Activated CD8-positive, alpha-beta T cell treated with anti-CD3 and anti-CD28 coated beads, Interleukin-2, amount 10 ng/mL, durations not matched to agents 7 days and 5 days (primary cell): ENCODE results near the gene NUB1. TPM values are rescaled to one million over a fixed set of nuclear protein-coding genes. Genes with fewer than 3 reads are reported as not detected.
"Not testable (repeated sequence)": the region's sequence is repeated elsewhere in the genome, so short reads cannot be mapped to it uniquely, and the experiment has no call there.

ENCODE experiments used
- ATAC-seq: fragments of 150-1000 bp; cut with Tn5 transposase; one replicate; pipeline ENCODE4 v1.10.0; 2021; ENCODE audit warnings: moderate library complexity
- CTCF ChIA-PET: fragments of 350-600 bp; sonication (Branson Sonifier 250); formaldehyde crosslinking; loops from one replicate; lab custom pipeline; 2021; ENCODE audit warnings: antibody characterized with exemption; lab: Charles Lee
- POLR2A ChIA-PET: fragments of 350-600 bp; sonication (Branson Sonifier 250); formaldehyde crosslinking; loops from one replicate; lab custom pipeline; 2021; ENCODE audit warnings: antibody characterized with exemption; lab: Charles Lee
- DNase-seq: peaks from one replicate; pipeline ENCODE4 v3.0.0-alpha.2; 2020
- H3K27ac Mint-ChIP-seq: one replicate; pipeline ENCODE4 v1.8.0; 2021; ENCODE audit warnings: mild to moderate bottlenecking, mixed read lengths
- H3K27me3 Mint-ChIP-seq: one replicate; pipeline ENCODE4 v1.8.0; 2021; ENCODE audit warnings: low read depth, mixed read lengths
- H3K36me3 Mint-ChIP-seq: one replicate; pipeline ENCODE4 v1.8.0; 2021; ENCODE audit warnings: low read depth, mixed read lengths
- H3K4me1 Mint-ChIP-seq: one replicate; pipeline ENCODE4 v1.8.0; 2021; ENCODE audit warnings: low read depth, mixed read lengths
- H3K4me3 Mint-ChIP-seq: one replicate; pipeline ENCODE4 v1.8.0; 2021; ENCODE audit warnings: mild to moderate bottlenecking, mixed read lengths
- H3K9me3 Mint-ChIP-seq: one replicate; pipeline ENCODE4 v1.8.0; 2022; ENCODE audit warnings: mixed read lengths; ENCODE audit not compliant: insufficient read depth
- total RNA-seq, 2 experiments: library from RNA; stranded (reverse); gene quantifications; one replicate each; pipeline ENCODE4 v1.2.3, GENCODE V29; 2021

The NUB1 gene
- 10 to 100 TPM; 59.0 to 59.2 TPM for total RNA-seq

- Mint-ChIP-seq H3K36me3 (peaks cover 32% of the 10 kb centered on the region), H3K27ac (peak within 1 kb of the TSS; percentile 84), H3K9me3 (peaks cover 8% of the 10 kb centered on the region), H3K4me1 (peaks cover 31% of the 10 kb centered on the region), H3K4me3 (peak within 1 kb of the TSS; percentile 83), H3K27me3 (no peaks in the 10 kb centered on the region)
- peak; percentile 92 for DNase-seq
- ChIA-PET CTCF (interaction anchor here (0.9 to 7.8 kb wide), 8 partner anchors 9 to 107 kb away, joined by 3 to 108 read pairs (median 6); no protein-coding TSS in a partner anchor), POLR2A (interaction anchor here (0.6 to 4.8 kb wide), 8 partner anchors 10 to 541 kb away, joined by 3 to 58 read pairs (median 3); partner anchors contain the start of genes ABCB8, ABCF2 and TMEM176A)
- peak; percentile 80 for ATAC-seq
Measured at GRCh38 chr7:151341357-151342101, at the start of gene NUB1. Gene NUB1, plus strand, starts transcription at chr7:151341812. Its CDS starts 3,538 bp downstream, at chr7:151345350.

GRCh38 chr7:151292850-151293249 lies 48.8 kb upstream of the NUB1 start:
- Mint-ChIP-seq H3K4me3 (no peak overlapping the region), H3K36me3 (no peaks in the 10 kb centered on the region), H3K27ac (no peak overlapping the region), H3K27me3 (peaks cover 27% of the 10 kb centered on the region), H3K9me3 (peaks cover 5% of the 10 kb centered on the region), H3K4me1 (no peaks in the 10 kb centered on the region)
- POLR2A ChIA-PET = no interaction called here
- CTCF ChIA-PET = no interaction called here
- ATAC-seq = no peak
- no peak for DNase-seq

- peaks cover 34% of the 10 kb centered on the region for H3K27me3 Mint-ChIP-seq
- POLR2A ChIA-PET = no interaction called here
- DNase-seq = no peak
- H3K27ac Mint-ChIP-seq = no peak overlapping the region
- CTCF ChIA-PET = interaction anchor here (0.7 to 1.3 kb wide), 3 partner anchors 45 to 446 kb away, joined by 3 read pairs; partner anchors contain the start of gene NUB1
- no peak overlapping the region for H3K4me3 Mint-ChIP-seq
- ATAC-seq = no peak
- no peaks in the 10 kb centered on the region for H3K36me3 Mint-ChIP-seq
- H3K4me1 Mint-ChIP-seq = no peaks in the 10 kb centered on the region
- peaks cover 5% of the 10 kb centered on the region for H3K9me3 Mint-ChIP-seq
Measured at GRCh38 chr7:151296202-151296992, 45.2 kb upstream of the NUB1 start.

- no peak for DNase-seq
- POLR2A ChIA-PET = no interaction called here
- Mint-ChIP-seq H3K27me3 (peaks cover 32% of the 10 kb centered on the region), H3K9me3 (peaks cover 5% of the 10 kb centered on the region), H3K36me3 (no peaks in the 10 kb centered on the region), H3K4me3 (no peak overlapping the region), H3K4me1 (peaks cover 3% of the 10 kb centered on the region), H3K27ac (no peak overlapping the region)
- CTCF ChIA-PET = no interaction called here
- no peak for ATAC-seq
Measured at GRCh38 chr7:151298765-151299164, 42.8 kb upstream of the NUB1 start.

GRCh38 chr7:151299530-151299929 lies 42.1 kb upstream of the NUB1 start:
- Mint-ChIP-seq H3K36me3 (no peaks in the 10 kb centered on the region), H3K4me3 (no peak overlapping the region), H3K4me1 (peaks cover 3% of the 10 kb centered on the region), H3K9me3 (peaks cover 5% of the 10 kb centered on the region), H3K27ac (no peak overlapping the region), H3K27me3 (peaks cover 27% of the 10 kb centered on the region)
- DNase-seq = no peak
- no peak for ATAC-seq
- POLR2A ChIA-PET = no interaction called here
- CTCF ChIA-PET = no interaction called here

- Mint-ChIP-seq H3K27me3 (peaks cover 26% of the 10 kb centered on the region), H3K36me3 (no peaks in the 10 kb centered on the region), H3K9me3 (peaks cover 5% of the 10 kb centered on the region), H3K27ac (no peak overlapping the region), H3K4me3 (no peak overlapping the region), H3K4me1 (peaks cover 8% of the 10 kb centered on the region)
- DNase-seq (no peak), ATAC-seq (no peak)
- CTCF ChIA-PET = interaction anchor here (2.4 kb wide), 1 partner anchor 11 kb away, joined by 7 read pairs; no protein-coding TSS in a partner anchor
- POLR2A ChIA-PET = no interaction called here
Measured at GRCh38 chr7:151299940-151300645, 41.5 kb upstream of the NUB1 start.

- Mint-ChIP-seq H3K4me3 (no peak overlapping the region), H3K4me1 (peaks cover 18% of the 10 kb centered on the region), H3K9me3 (no peaks in the 10 kb centered on the region), H3K36me3 (no peaks in the 10 kb centered on the region), H3K27me3 (peaks cover 29% of the 10 kb centered on the region), H3K27ac (no peak overlapping the region)
- ATAC-seq (no peak), DNase-seq (no peak)
- ChIA-PET POLR2A (no interaction called here), CTCF (interaction anchor here (0.8 to 2.4 kb wide), 3 partner anchors 9 to 178 kb away, joined by 3 to 7 read pairs (median 7); no protein-coding TSS in a partner anchor)
Measured at GRCh38 chr7:151301471-151302462, 39.8 kb upstream of the NUB1 start.

- Mint-ChIP-seq H3K27me3 (peaks cover 31% of the 10 kb centered on the region), H3K4me1 (peaks cover 20% of the 10 kb centered on the region)
- H3K36me3 Mint-ChIP-seq, ATAC-seq, H3K9me3 Mint-ChIP-seq, DNase-seq, H3K4me3 Mint-ChIP-seq, POLR2A ChIA-PET, H3K27ac Mint-ChIP-seq: not testable (repeated sequence)
- CTCF ChIA-PET = interaction anchor here (0.7 to 3.9 kb wide), 11 partner anchors 11 to 180 kb away, joined by 3 to 25 read pairs (median 4); partner anchors contain the start of gene NUB1
Measured at GRCh38 chr7:151304251-151304650, 37.4 kb upstream of the NUB1 start.

GRCh38 chr7:151304856-151305255 lies 36.8 kb upstream of the NUB1 start:
- Mint-ChIP-seq H3K9me3 (no peaks in the 10 kb centered on the region), H3K4me3 (peak overlapping the region; percentile 31), H3K27ac (no peak overlapping the region), H3K27me3 (peaks cover 30% of the 10 kb centered on the region), H3K4me1 (peaks cover 23% of the 10 kb centered on the region), H3K36me3 (no peaks in the 10 kb centered on the region)
- POLR2A ChIA-PET = interaction anchor here (0.6 kb wide), 1 partner anchor 25 kb away, joined by 3 read pairs; no protein-coding TSS in a partner anchor
- CTCF ChIA-PET = interaction anchor here (0.9 to 3.9 kb wide), 10 partner anchors 10 to 180 kb away, joined by 3 to 25 read pairs (median 4); partner anchors contain the start of gene NUB1
- ATAC-seq = no peak
- DNase-seq = no peak

- Mint-ChIP-seq H3K27me3 (peaks cover 25% of the 10 kb centered on the region), H3K36me3 (no peaks in the 10 kb centered on the region), H3K4me3 (no peak overlapping the region), H3K9me3 (no peaks in the 10 kb centered on the region), H3K27ac (no peak overlapping the region), H3K4me1 (peaks cover 23% of the 10 kb centered on the region)
- ChIA-PET CTCF (interaction anchor here (0.6 to 3.9 kb wide), 7 partner anchors 9 to 176 kb away, joined by 3 to 25 read pairs (median 5); no protein-coding TSS in a partner anchor), POLR2A (no interaction called here)
- no peak for DNase-seq
- ATAC-seq = no peak
Measured at GRCh38 chr7:151306374-151306773, 35.2 kb upstream of the NUB1 start.
